Kidney (tissue), 22 donors: ENCODE measurements around the gene L1TD1. TPM values are rescaled to one million over a fixed set of nuclear protein-coding genes. Genes with fewer than 3 reads are reported as not detected.
"Not testable (repeated sequence)": the region's sequence is repeated elsewhere in the genome, so short reads cannot be mapped to it uniquely, and the experiment has no call there.

ENCODE experiments used
- DNase-seq, 5 donors: peaks; one replicate each; pipeline ENCODE4 v3.0.0-alpha.2; 2013 to 2020
- FAIRE-seq: peaks from 2 replicates; lab custom pipeline; 2012; peaks lifted over from hg19 to GRCh38; lab: Jason Lieb, UNC
- H3K27ac ChIP-seq, 2 donors: one replicate each; pipeline ENCODE4 v1.7.0; 2013; ENCODE audit warnings: low read depth in 2 of 2, low read length in 2 of 2, inconsistent platforms in 1 of 2
- H3K27me3 ChIP-seq: one replicate; pipeline ENCODE4 v1.7.1; 2013; ENCODE audit warnings: low read length, inconsistent platforms; ENCODE audit not compliant: control insufficient read depth, insufficient read depth
- H3K36me3 ChIP-seq, 3 donors: one replicate each; pipeline versions ENCODE4 v1.7.0 to v1.7.1; 2013; ENCODE audit warnings: low read length in 3 of 3, control low read depth in 1 of 3, inconsistent platforms in 1 of 3; ENCODE audit not compliant: insufficient read depth in 3 of 3, control insufficient read depth in 2 of 3
- H3K4me1 ChIP-seq, 3 donors: one replicate each; pipeline versions ENCODE4 v1.7.0 to v1.7.1; 2013; ENCODE audit warnings: low read length in 3 of 3, inconsistent platforms in 1 of 3, low read depth in 1 of 3; ENCODE audit not compliant: control insufficient read depth in 2 of 3, insufficient read depth in 2 of 3
- H3K4me3 ChIP-seq, 3 donors: one replicate each; pipeline versions ENCODE4 v1.7.0 to v1.8.1; 2013; ENCODE audit warnings: low read length in 3 of 3, control low read depth in 1 of 3, inconsistent platforms in 1 of 3
- H3K9ac ChIP-seq, 3 donors: one replicate each; pipeline versions ENCODE4 v1.7.0 to v1.7.1; 2013; ENCODE audit warnings: low read length in 3 of 3, control low read depth in 1 of 3, inconsistent platforms in 1 of 3
- H3K9me3 ChIP-seq, 3 donors: one replicate each; pipeline versions ENCODE4 v1.7.0 to v1.7.1; 2013; ENCODE audit warnings: low read length in 3 of 3, control low read depth in 1 of 3, inconsistent platforms in 1 of 3; ENCODE audit not compliant: control insufficient read depth in 2 of 3, insufficient read depth in 1 of 3
- intact Hi-C: fragments of 100-400 bp; cut with DNase I; formaldehyde crosslinking; loops from one replicate; pipeline ENCODE4 v1.11.1; 2022
- long read RNA-seq, 10 donors: library from polyadenylated mRNA in 1 of 10; unstranded in 1 of 10; transcript quantifications; one replicate each; pipeline ENCODE4 v2.0.0 and lab custom pipeline, GENCODE V29; 2021 to 2026
- polyA plus RNA-seq: library from polyadenylated mRNA; stranded (reverse); fragments of 350-450 nt; fragmentation: Illumina TruSeq; extraction: RNeasy Lipid Tissue Mini Kit (QIAGEN cat#74804); gene quantifications from one replicate; pipeline ENCODE4 v1.2.3, GENCODE V29; 2014; ENCODE audit warnings: low read depth, low replicate concordance; ENCODE audit not compliant: insufficient read depth
- total RNA-seq: library from RNA; stranded (reverse); fragmentation: NEBNext Ultra II Directional; extraction: Animal tissue kit (Norgen Biotek cat#: 25700); gene quantifications from one replicate; pipeline ENCODE4 v1.2.1, GENCODE V29; 2021
- TF ChIP-seq, protein P1 (sequence below): IDR thresholded peaks from 3 replicates; pipeline ENCODE4 v1.5.1; 2012; ENCODE audit warnings: mild to moderate bottlenecking, moderate library complexity, borderline replicate concordance; ENCODE audit not compliant: insufficient read depth; ENCODE audit errors: extremely low read depth
- donor health status: control.
- donor health status: control.
- donor health status: control.
- donor health status: control.
- donor health status: control.
- donor health status: DM: yes; HTN: yes; CAD: no.
- donor health status: Normal renal cell carcinoma (clear cell type).

L1TD1 gene
- total RNA-seq (0.16 TPM), polyA plus RNA-seq (not detected)
- long read RNA-seq, donor 1, partial matches to known transcripts: 0 of 2 reads
- long read RNA-seq, donor 1, other reads (novel, unspliced or antisense): 0 of 2 reads
- long read RNA-seq, donor 2: 0 reads
- long read RNA-seq, donor 3, partial matches to known transcripts: 0 of 1 reads
- long read RNA-seq, donor 3, other reads (novel, unspliced or antisense): 0 of 1 reads
- long read RNA-seq, donor 4: 0 reads
- long read RNA-seq, donor 5: 0 reads
- long read RNA-seq, donor 6: 0 reads
- long read RNA-seq, donor 7: 0 reads
- long read RNA-seq, donor 8: 0 reads
- long read RNA-seq, donor 9: 0 reads
- long read RNA-seq, donor 10, partial matches to known transcripts: 0 of 1 reads
- long read RNA-seq, donor 10, other reads (novel, unspliced or antisense): 0 of 1 reads

GRCh38 chr1:62194651-62195544, at the start of gene L1TD1:
TSS of gene L1TD1 (plus strand) at chr1:62194849. CDS start at chr1:62206629, 11,780 bp downstream.
- no peaks in the 10 kb centered on the region for H3K9me3 ChIP-seq
- FAIRE-seq (no peak), DNase-seq (peak in 4 of 5 donors; percentile 59 to 72 (median 70))
- H3K4me3 ChIP-seq: peak within 1 kb of the TSS in 1 of 3 donors; percentile 36
- intact Hi-C loops: no loop called here
- H3K9ac ChIP-seq: no peak within 1 kb of the TSS
- peaks cover 4% of the 10 kb centered on the region for H3K27me3 ChIP-seq
- H3K36me3 ChIP-seq: no peaks in the 10 kb centered on the region
- no peaks in the 10 kb centered on the region for H3K4me1 ChIP-seq
- TF ChIP-seq, protein P1, sequence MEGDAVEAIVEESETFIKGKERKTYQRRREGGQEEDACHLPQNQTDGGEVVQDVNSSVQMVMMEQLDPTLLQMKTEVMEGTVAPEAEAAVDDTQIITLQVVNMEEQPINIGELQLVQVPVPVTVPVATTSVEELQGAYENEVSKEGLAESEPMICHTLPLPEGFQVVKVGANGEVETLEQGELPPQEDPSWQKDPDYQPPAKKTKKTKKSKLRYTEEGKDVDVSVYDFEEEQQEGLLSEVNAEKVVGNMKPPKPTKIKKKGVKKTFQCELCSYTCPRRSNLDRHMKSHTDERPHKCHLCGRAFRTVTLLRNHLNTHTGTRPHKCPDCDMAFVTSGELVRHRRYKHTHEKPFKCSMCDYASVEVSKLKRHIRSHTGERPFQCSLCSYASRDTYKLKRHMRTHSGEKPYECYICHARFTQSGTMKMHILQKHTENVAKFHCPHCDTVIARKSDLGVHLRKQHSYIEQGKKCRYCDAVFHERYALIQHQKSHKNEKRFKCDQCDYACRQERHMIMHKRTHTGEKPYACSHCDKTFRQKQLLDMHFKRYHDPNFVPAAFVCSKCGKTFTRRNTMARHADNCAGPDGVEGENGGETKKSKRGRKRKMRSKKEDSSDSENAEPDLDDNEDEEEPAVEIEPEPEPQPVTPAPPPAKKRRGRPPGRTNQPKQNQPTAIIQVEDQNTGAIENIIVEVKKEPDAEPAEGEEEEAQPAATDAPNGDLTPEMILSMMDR: no peak
- H3K27ac ChIP-seq: no peak within 1 kb of the TSS

DNA sequence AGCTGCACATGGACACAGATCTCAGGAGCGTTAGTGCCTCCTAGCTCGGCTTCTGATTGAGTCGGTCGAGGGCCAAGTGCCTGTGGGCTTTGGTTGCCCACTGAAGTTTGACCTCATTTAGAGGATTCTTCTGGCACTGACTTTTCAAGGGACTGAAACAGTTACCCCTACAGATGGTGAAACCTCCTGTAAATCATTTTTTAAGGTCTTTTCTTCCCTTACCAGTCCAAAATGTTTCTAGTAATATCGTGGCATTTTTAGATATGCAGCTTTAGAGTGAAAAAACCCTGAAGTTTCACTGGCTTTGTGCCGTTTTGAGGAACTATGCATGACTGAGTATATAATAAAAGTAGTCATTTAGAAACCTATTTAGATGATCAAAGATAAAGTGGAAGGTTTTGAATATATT, 34.7 kb upstream of the L1TD1 start:
- peaks cover 0 to 16% (median 9%) of the 10 kb centered on the region in 3 donors for H3K36me3 ChIP-seq
- no peaks in the 10 kb centered on the region for H3K9me3 ChIP-seq
- intact Hi-C loops: no loop called here
- no peaks in the 10 kb centered on the region for H3K27me3 ChIP-seq
- FAIRE-seq (no peak), DNase-seq (no peak)
- no peak overlapping the region for H3K4me3 ChIP-seq
- H3K27ac ChIP-seq: no peak overlapping the region
- TF ChIP-seq, protein P1: no peak
- H3K4me1 ChIP-seq: no peaks in the 10 kb centered on the region
- no peak overlapping the region for H3K9ac ChIP-seq

GRCh38 chr1:62161711-62162110, 32.9 kb upstream of the L1TD1 start:
- Histone ChIP-seq H3K27ac (no peak overlapping the region), H3K9ac (no peak overlapping the region), H3K9me3 (no peaks in the 10 kb centered on the region), H3K36me3 (peaks cover 0 to 16% (median 9%) of the 10 kb centered on the region in 3 donors), H3K27me3 (no peaks in the 10 kb centered on the region), H3K4me1 (no peaks in the 10 kb centered on the region), H3K4me3 (no peak overlapping the region)
- TF ChIP-seq, protein P1: no peak
- intact Hi-C loops: no loop called here
- FAIRE-seq: no peak
- DNase-seq: no peak

DNA sequence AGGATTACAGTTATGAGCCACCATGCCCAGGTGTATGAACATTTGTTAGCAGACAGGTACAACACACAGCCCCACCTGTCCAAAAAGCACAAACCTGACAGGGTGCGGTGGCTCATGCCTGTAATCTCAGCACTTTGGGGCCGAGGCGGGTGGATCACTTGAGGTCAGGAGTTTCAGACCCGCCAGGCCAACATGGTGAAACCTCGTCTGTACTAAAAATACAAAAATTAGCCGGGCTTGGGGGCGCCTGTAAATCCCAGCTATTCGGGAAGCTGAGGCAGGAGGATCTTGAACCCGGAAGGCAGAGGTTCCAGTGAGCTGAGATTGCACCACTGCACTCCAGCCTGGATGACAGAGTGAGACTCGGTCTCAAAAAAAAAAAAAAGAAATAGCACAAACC, 24.3 kb upstream of the L1TD1 start:
- H3K4me3 ChIP-seq, H3K27me3 ChIP-seq, H3K9me3 ChIP-seq, H3K27ac ChIP-seq, DNase-seq, H3K9ac ChIP-seq, H3K36me3 ChIP-seq, H3K4me1 ChIP-seq, intact Hi-C loops, FAIRE-seq: not testable (repeated sequence)
